ENCODE results near the gene CCDC192. TPM values are rescaled to one million over a fixed set of nuclear protein-coding genes. Genes with fewer than 3 reads are reported as not detected.

Gene CCDC192
- total and polyA plus RNA-seq, 10 of the 15 experiments (the other 5 are each of a cell fraction or from before 2014, with no cell fraction given): 0.20 to 0.79 (median 0.32) TPM; not detected in 4

DNA sequence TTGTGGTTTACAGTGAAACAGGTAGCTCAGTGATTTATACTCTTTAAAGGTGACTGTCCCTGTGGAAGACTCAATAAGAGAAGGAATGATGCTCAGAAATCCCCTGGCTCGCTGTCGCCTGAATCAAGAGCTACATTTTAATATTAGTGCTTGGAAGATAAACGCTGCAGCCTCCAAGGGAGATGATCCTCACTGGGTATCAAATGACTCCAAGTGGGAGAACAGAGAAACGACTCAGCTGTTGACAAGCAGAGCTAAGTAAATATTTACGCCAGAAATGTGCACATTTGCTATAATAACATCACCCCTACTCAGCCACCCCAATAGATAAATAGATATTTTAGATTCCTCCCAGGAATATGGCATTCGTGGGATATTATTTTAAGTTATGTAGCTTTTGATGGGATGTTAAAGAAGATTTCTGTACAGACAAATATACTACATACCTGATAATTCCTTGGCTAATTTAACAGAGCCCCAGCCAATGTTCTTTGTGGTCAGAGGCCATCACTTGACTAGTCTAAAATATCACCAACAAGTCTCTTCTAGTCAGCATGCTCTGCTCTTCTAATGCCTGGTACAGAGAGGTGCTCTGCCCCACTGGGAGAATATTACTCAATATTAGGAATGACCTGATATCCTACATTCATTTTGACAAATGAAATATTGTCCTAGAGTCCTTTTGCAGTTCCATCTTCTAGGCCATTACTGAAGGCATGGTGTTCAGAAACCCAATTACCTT, 18.3 kb upstream of the CCDC192 start:
- POLR2A ChIA-PET: no interaction called here
- Histone ChIP-seq H3K4me2 (ENCODE audit: control insufficient read depth, insufficient read depth) (no peak overlapping the region), H3K79me2 (ENCODE audit: control insufficient read depth, insufficient read depth, low read length) (no peaks in the 10 kb centered on the region), H3K4me3 (no peak overlapping the region), H3K9me3 (replicated peaks; ENCODE audit: control insufficient read depth, insufficient read depth, low read length) (no peaks in the 10 kb centered on the region), H2AFZ (ENCODE audit: control insufficient read depth, low read depth, low read length) (no peak overlapping the region), H3K27ac (ENCODE audit: control insufficient read depth, insufficient read depth) (no peak overlapping the region), H3K9ac (ENCODE audit: control insufficient read depth, insufficient read depth, low read length) (no peak overlapping the region), H3K27me3 (replicated peaks in 1 of 2; ENCODE audit: control insufficient read depth in 2 of 2, insufficient read depth in 2 of 2, low read length in 1 of 2) (no peaks in the 10 kb centered on the region), H4K20me1 (ENCODE audit: control insufficient read depth, insufficient read depth) (no peaks in the 10 kb centered on the region), H3K36me3 (ENCODE audit: control insufficient read depth in 2 of 2, insufficient read depth in 2 of 2, low read length in 1 of 2) (no peaks in the 10 kb centered on the region), H3K4me1 (ENCODE audit: control insufficient read depth, insufficient read depth, low read length) (no peaks in the 10 kb centered on the region)
- SMC1A ChIA-PET (ENCODE audit: uncharacterized antibody, unreplicated experiment): interaction anchor here (0.7 to 1.4 kb wide), 5 partner anchors 15 to 62 kb away, joined by 3 to 4 read pairs (median 3); no protein-coding TSS in a partner anchor
- no peak for ATAC-seq
- in situ Hi-C loops (cut with MboI): no loop called here
- no TSS peak for BruUV-seq (replicated peaks)
- CTCF ChIA-PET: interaction anchor here (0.7 kb wide), 1 partner anchor 87 kb away, joined by 3 read pairs; no protein-coding TSS in a partner anchor
- RAD21 ChIA-PET (ENCODE audit: unreplicated experiment): no interaction called here
- TF ChIP-seq MYB (IDR thresholded peaks at IDR 0.05; ENCODE audit: borderline replicate concordance, low read depth, low read length) (no peak), NFXL1 (IDR thresholded peaks at IDR 0.05; ENCODE audit: borderline replicate concordance) (no peak), SMARCA5 (IDR thresholded peaks at IDR 0.05) (no peak), PAX5 (IDR thresholded peaks at IDR 0.05; ENCODE audit: borderline replicate concordance, low read depth, low read length) (no peak), SMAD5 (IDR thresholded peaks at IDR 0.05; ENCODE audit: low read depth) (no peak), CHD4 (IDR thresholded peaks at IDR 0.05) (no peak), SPI1 (IDR thresholded peaks at IDR 0.05; ENCODE audit: borderline replicate concordance, insufficient read depth, low read depth, low read length) (no peak)
- TF ChIP-seq, protein P1, sequence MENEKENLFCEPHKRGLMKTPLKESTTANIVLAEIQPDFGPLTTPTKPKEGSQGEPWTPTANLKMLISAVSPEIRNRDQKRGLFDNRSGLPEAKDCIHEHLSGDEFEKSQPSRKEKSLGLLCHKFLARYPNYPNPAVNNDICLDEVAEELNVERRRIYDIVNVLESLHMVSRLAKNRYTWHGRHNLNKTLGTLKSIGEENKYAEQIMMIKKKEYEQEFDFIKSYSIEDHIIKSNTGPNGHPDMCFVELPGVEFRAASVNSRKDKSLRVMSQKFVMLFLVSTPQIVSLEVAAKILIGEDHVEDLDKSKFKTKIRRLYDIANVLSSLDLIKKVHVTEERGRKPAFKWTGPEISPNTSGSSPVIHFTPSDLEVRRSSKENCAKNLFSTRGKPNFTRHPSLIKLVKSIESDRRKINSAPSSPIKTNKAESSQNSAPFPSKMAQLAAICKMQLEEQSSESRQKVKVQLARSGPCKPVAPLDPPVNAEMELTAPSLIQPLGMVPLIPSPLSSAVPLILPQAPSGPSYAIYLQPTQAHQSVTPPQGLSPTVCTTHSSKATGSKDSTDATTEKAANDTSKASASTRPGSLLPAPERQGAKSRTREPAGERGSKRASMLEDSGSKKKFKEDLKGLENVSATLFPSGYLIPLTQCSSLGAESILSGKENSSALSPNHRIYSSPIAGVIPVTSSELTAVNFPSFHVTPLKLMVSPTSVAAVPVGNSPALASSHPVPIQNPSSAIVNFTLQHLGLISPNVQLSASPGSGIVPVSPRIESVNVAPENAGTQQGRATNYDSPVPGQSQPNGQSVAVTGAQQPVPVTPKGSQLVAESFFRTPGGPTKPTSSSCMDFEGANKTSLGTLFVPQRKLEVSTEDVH (IDR thresholded peaks at IDR 0.05; ENCODE audit: low read depth, partially characterized antibody): no peak
- TF ChIP-seq, protein P2, sequence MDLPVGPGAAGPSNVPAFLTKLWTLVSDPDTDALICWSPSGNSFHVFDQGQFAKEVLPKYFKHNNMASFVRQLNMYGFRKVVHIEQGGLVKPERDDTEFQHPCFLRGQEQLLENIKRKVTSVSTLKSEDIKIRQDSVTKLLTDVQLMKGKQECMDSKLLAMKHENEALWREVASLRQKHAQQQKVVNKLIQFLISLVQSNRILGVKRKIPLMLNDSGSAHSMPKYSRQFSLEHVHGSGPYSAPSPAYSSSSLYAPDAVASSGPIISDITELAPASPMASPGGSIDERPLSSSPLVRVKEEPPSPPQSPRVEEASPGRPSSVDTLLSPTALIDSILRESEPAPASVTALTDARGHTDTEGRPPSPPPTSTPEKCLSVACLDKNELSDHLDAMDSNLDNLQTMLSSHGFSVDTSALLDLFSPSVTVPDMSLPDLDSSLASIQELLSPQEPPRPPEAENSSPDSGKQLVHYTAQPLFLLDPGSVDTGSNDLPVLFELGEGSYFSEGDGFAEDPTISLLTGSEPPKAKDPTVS (IDR thresholded peaks at IDR 0.05; ENCODE audit: low read depth, low read length): no peak
- 29% methylated on average over 6 of the region's 6 CpGs for WGBS (ENCODE audit: insufficient coverage, insufficient replicate concordance, low lambda C conversion rate, missing lambda C conversion rate)
- DNase-seq (ENCODE audit: low read depth, low spot score): no peak
- FAIRE-seq: no peak
- intact Hi-C loops (cut with micrococcal nuclease; ENCODE audit: unreplicated experiment): no loop called here

Data from GM12878 (cell line).